ENCODE measurements around the gene ITIH1. TPM values are rescaled to one million over a fixed set of nuclear protein-coding genes. Genes with fewer than 3 reads are reported as not detected.

Gene ITIH1
- total and polyA plus RNA-seq, 9 of the 15 experiments (the other 6 are each of a cell fraction or from before 2014, with no cell fraction given): 0.31 TPM; not detected in 8

DNA sequence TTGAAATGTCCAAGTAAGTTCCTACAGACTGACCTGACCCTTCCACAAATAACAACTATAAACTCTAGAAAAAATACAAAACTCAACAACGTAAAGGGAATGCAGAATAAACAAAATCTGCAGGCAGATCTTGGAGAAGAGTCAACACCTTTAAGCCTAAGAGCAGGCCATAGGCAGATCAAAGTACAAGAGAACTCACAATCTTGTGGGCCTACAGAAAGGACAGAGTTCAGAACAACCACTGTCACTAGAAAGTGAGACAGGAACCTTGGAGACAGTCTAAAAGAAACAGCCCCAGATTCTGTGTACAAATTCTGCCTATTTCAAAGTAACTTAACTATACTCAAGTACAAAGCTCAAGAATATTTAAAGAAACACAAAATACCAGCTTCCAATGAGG lies 37.7 kb upstream of the ITIH1 start (continued):
- TF ChIP-seq, protein P1, sequence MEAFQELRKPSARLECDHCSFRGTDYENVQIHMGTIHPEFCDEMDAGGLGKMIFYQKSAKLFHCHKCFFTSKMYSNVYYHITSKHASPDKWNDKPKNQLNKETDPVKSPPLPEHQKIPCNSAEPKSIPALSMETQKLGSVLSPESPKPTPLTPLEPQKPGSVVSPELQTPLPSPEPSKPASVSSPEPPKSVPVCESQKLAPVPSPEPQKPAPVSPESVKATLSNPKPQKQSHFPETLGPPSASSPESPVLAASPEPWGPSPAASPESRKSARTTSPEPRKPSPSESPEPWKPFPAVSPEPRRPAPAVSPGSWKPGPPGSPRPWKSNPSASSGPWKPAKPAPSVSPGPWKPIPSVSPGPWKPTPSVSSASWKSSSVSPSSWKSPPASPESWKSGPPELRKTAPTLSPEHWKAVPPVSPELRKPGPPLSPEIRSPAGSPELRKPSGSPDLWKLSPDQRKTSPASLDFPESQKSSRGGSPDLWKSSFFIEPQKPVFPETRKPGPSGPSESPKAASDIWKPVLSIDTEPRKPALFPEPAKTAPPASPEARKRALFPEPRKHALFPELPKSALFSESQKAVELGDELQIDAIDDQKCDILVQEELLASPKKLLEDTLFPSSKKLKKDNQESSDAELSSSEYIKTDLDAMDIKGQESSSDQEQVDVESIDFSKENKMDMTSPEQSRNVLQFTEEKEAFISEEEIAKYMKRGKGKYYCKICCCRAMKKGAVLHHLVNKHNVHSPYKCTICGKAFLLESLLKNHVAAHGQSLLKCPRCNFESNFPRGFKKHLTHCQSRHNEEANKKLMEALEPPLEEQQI (IDR thresholded peaks at IDR 0.05): no peak
- TF ChIP-seq FIP1L1 (IDR thresholded peaks at IDR 0.05; ENCODE audit: low read depth, low read length, poor library complexity, severe bottlenecking): no peak

DNA sequence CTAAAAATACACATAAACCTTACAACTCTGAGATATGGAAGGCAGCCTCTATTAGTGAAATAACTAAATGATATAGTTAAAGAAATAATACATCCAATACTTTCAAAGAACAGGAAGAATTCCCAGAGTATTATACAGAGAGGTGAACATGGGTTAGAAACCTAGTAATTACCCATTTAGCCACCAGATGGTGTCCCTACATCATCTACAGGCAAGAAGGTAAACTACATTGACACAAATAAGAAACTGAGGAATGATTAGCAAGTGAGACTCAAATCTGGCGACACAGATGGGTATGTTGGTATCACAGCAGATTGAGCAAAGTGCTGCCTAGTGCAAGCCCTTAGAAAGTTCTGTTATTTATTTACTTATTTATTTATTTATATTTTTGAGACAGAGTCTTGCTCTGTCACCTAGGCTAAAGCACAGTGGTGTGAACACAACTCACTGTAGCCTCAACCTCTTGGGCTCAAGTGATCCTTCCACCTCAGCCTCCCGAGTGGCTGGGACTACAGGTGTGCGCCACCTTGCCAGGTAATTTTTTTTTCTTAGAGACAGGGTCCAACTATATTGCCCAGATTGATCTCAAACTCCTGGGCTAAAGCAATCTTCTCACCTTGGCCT lies 34.9 kb upstream of the ITIH1 start:
- intact Hi-C loops (cut with micrococcal nuclease): loop anchor here (5.0 to 10.0 kb wide), 2 partner anchors 90 to 332 kb away; partner anchors contain the start of gene ITIH4
- H4K20me1 ChIP-seq (replicated peaks; ENCODE audit: control insufficient read depth, insufficient read depth, low read length): no peaks in the 10 kb centered on the region
- H3K4me3 ChIP-seq: no peak overlapping the region
- no peaks in the 10 kb centered on the region for H3K27me3 ChIP-seq (ENCODE audit: control insufficient read depth in 2 of 2, insufficient read depth in 2 of 2, low read length in 2 of 2)
- H3K36me3 ChIP-seq (ENCODE audit: control insufficient read depth, insufficient read depth, low read length): peaks cover 55% of the 10 kb centered on the region; the same call in 2 of the 3 replicates
- no peak overlapping the region for H2AFZ ChIP-seq (ENCODE audit: low read depth, low read length)
- no peaks in the 10 kb centered on the region for H3K9me1 ChIP-seq (ENCODE audit: control insufficient read depth, insufficient read depth, low read length)
- no peak overlapping the region for H3K27ac ChIP-seq (ENCODE audit: extremely low read depth, low read depth, low read length)
- no TSS peak for BruUV-seq (replicated peaks)
- ATAC-seq (peak; percentile 66), FAIRE-seq (peak; percentile 40), DNase-seq (ENCODE audit: extremely low read depth in 1 of 4, low spot score in 3 of 4) (peak; percentile 16 to 33 (median 26))
- H3K79me2 ChIP-seq (ENCODE audit: control insufficient read depth, insufficient read depth, low read length): no peaks in the 10 kb centered on the region
- CTCF ChIA-PET (ENCODE audit: low intra/inter-chr PET ratio): interaction anchor here (0.5 to 1.7 kb wide), 5 partner anchors 56 to 574 kb away, joined by 3 to 5 read pairs (median 3); partner anchors contain the start of gene PRKCD
- H3K4me2 ChIP-seq (ENCODE audit: insufficient read depth, low read length): no peak overlapping the region
- in situ Hi-C loops (cut with MboI): no loop called here
- no peak overlapping the region for H3K9ac ChIP-seq (ENCODE audit: insufficient read depth in 1 of 2, low read depth in 2 of 2, low read length in 2 of 2)
- WGBS (ENCODE audit: insufficient coverage, low coverage, missing lambda C conversion rate): 39% methylated on average over 3 of the region's 3 CpGs
- no peaks in the 10 kb centered on the region for H3K9me3 ChIP-seq (replicated peaks; ENCODE audit: control insufficient read depth, insufficient read depth, low read depth, low read length)
- POLR2A ChIA-PET: no interaction called here
- H3K4me1 ChIP-seq (replicated peaks in 1 of 2; ENCODE audit: control insufficient read depth in 2 of 2, insufficient read depth in 2 of 2, low read length in 2 of 2): no peaks in the 10 kb centered on the region
- TF ChIP-seq, protein P2, sequence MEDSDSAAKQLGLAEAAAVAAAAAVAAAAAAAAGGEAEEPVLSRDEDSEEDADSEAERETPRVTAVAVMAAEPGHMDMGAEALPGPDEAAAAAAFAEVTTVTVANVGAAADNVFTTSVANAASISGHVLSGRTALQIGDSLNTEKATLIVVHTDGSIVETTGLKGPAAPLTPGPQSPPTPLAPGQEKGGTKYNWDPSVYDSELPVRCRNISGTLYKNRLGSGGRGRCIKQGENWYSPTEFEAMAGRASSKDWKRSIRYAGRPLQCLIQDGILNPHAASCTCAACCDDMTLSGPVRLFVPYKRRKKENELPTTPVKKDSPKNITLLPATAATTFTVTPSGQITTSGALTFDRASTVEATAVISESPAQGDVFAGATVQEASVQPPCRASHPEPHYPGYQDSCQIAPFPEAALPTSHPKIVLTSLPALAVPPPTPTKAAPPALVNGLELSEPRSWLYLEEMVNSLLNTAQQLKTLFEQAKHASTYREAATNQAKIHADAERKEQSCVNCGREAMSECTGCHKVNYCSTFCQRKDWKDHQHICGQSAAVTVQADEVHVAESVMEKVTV (CRISPR knock-in tag; IDR thresholded peaks at IDR 0.05): peak; percentile 51
- no peak for TF ChIP-seq FOXP1 (CRISPR knock-in tag; IDR thresholded peaks at IDR 0.05)
- TF ChIP-seq RAD21 (CRISPR knock-in tag; conservative IDR thresholded peaks at IDR 0.05 in 1 of 2, IDR thresholded peaks at IDR 0.05 in 1 of 2): peak; percentile 69
- 0 out of 2 replicates have a peak, but pooled peaks have one; percentile 19 for TF ChIP-seq SMC3 (conservative IDR thresholded peaks at IDR 0.05; ENCODE audit: insufficient read depth, low read depth, low read length)
- TF ChIP-seq, protein P3, sequence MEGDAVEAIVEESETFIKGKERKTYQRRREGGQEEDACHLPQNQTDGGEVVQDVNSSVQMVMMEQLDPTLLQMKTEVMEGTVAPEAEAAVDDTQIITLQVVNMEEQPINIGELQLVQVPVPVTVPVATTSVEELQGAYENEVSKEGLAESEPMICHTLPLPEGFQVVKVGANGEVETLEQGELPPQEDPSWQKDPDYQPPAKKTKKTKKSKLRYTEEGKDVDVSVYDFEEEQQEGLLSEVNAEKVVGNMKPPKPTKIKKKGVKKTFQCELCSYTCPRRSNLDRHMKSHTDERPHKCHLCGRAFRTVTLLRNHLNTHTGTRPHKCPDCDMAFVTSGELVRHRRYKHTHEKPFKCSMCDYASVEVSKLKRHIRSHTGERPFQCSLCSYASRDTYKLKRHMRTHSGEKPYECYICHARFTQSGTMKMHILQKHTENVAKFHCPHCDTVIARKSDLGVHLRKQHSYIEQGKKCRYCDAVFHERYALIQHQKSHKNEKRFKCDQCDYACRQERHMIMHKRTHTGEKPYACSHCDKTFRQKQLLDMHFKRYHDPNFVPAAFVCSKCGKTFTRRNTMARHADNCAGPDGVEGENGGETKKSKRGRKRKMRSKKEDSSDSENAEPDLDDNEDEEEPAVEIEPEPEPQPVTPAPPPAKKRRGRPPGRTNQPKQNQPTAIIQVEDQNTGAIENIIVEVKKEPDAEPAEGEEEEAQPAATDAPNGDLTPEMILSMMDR (IDR thresholded peaks at IDR 0.05 in 2 of 3, conservative IDR thresholded peaks at IDR 0.05 in 1 of 3; ENCODE audit: insufficient read depth in 2 of 3, low read depth in 1 of 3, low read length in 3 of 3): peak; percentile 44 to 66 (median 46); a peak in 4 of 6 replicates
